22Rv1 (cell line): ENCODE measurements around the gene TMC3.

Experiments used
- ZFX ChIP-seq: fragments of 450-650 bp; IDR thresholded peaks from 2 replicates; pipeline ENCODE4 v1.6.1; 2017; ENCODE audit warnings: antibody characterized with exemption, borderline replicate concordance
- TF ChIP-seq, protein P1 (sequence below): fragments of 450-650 bp; IDR thresholded peaks from 2 replicates; pipeline ENCODE4 v1.5.1; 2017; ENCODE audit warnings: mild to moderate bottlenecking

DNA sequence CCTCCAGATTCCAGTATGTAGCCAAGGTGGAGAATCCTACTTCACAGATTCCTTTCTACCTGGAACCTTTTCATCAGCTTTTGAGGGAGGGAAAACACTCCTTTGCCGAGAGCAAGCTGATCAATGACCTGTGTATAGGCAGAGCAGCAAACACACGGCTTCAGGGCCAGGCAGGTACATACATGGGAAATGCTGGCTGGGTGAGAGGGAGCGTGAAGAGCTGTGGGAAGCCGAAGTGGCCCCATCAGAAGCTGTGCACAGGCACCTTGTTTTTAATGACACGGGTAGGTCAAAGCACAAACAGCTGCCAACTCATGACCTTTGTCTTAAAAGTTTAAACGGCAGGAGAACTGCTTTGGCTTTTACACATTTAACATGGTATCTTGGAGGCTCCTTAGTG, 75.4 kb downstream of the TMC3 start:
- TF ChIP-seq, protein P1, sequence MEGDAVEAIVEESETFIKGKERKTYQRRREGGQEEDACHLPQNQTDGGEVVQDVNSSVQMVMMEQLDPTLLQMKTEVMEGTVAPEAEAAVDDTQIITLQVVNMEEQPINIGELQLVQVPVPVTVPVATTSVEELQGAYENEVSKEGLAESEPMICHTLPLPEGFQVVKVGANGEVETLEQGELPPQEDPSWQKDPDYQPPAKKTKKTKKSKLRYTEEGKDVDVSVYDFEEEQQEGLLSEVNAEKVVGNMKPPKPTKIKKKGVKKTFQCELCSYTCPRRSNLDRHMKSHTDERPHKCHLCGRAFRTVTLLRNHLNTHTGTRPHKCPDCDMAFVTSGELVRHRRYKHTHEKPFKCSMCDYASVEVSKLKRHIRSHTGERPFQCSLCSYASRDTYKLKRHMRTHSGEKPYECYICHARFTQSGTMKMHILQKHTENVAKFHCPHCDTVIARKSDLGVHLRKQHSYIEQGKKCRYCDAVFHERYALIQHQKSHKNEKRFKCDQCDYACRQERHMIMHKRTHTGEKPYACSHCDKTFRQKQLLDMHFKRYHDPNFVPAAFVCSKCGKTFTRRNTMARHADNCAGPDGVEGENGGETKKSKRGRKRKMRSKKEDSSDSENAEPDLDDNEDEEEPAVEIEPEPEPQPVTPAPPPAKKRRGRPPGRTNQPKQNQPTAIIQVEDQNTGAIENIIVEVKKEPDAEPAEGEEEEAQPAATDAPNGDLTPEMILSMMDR = no peak
- no peak for TF ChIP-seq ZFX
